OCI-LY7 (cell line): ENCODE data around the gene NAA25. TPM values are rescaled to one million over a fixed set of nuclear protein-coding genes. Genes with fewer than 3 reads are reported as not detected.

ENCODE experiments used
- BruUV-seq: library from RNA; stranded (reverse); fragments of 400-500 nt; replicated peaks from 2 replicates; lab custom pipeline; 2021; lab: Mats Ljungman, UMichigan
- CTCF ChIA-PET: fragments of 300-600 bp; sonication (Branson Sonifier 250); formaldehyde crosslinking; loops from one replicate; lab custom pipeline; 2022; ENCODE audit warnings: antibody characterized with exemption; ENCODE audit not compliant: unreplicated experiment; lab: Charles Lee
- POLR2A ChIA-PET: fragments of 300-600 bp; sonication (Branson Sonifier 250); formaldehyde crosslinking; loops from one replicate; lab custom pipeline; 2022; ENCODE audit warnings: antibody characterized with exemption; lab: Charles Lee
- DNase-seq: peaks from one replicate; pipeline ENCODE4 v3.0.0-alpha.2; 2015; ENCODE audit warnings: low spot score
- H2AFZ ChIP-seq: fragments of 200-600 bp; sonication (generic), shearing (Covaris generic); 2 replicates; pipeline ENCODE4 v1.6.1; 2014; ENCODE audit warnings: mild to moderate bottlenecking, antibody characterized with exemption, low read length, moderate library complexity
- H3K27ac ChIP-seq: fragments of 200-600 bp; sonication (generic); 2 replicates; pipeline ENCODE4 v1.5.1; 2014; ENCODE audit warnings: mixed run types, low read depth, mild to moderate bottlenecking, moderate library complexity, low read length, inconsistent platforms; ENCODE audit not compliant: poor library complexity, severe bottlenecking
- H3K36me3 ChIP-seq: fragments of 200-600 bp; sonication (generic); 2 replicates; pipeline ENCODE4 v1.6.1; 2014; ENCODE audit warnings: mild to moderate bottlenecking, antibody characterized with exemption, low read length, moderate library complexity, mixed read lengths; ENCODE audit not compliant: insufficient read depth
- H3K4me1 ChIP-seq: fragments of 200-600 bp; sonication (generic); 2 replicates; pipeline ENCODE4 v1.5.1; 2014; ENCODE audit warnings: mild to moderate bottlenecking, low read length; ENCODE audit not compliant: insufficient read depth, poor library complexity, severe bottlenecking
- H3K4me2 ChIP-seq: fragments of 200-600 bp; sonication (generic); 2 replicates; pipeline ENCODE4 v1.6.1; 2014; ENCODE audit warnings: mild to moderate bottlenecking, low read length
- H3K4me3 ChIP-seq: fragments of 200-600 bp; sonication (generic); 2 replicates; pipeline ENCODE4 v1.5.1; 2014; ENCODE audit warnings: mild to moderate bottlenecking, low read depth, low read length; ENCODE audit not compliant: poor library complexity, severe bottlenecking
- H3K79me2 ChIP-seq: fragments of 200-600 bp; sonication (generic); 2 replicates; pipeline ENCODE4 v1.6.1; 2016; ENCODE audit warnings: low read depth, mild to moderate bottlenecking, low read length, moderate library complexity, mixed read lengths; ENCODE audit not compliant: insufficient read depth
- H3K9me2 ChIP-seq: fragments of 200-600 bp; sonication (generic); 2 replicates; pipeline ENCODE4 v1.6.1; 2016; ENCODE audit warnings: mild to moderate bottlenecking, low read length, mixed read lengths; ENCODE audit not compliant: insufficient read depth
- H3K9me3 ChIP-seq: fragments of 200-600 bp; sonication (generic); 2 replicates; pipeline ENCODE4 v1.6.1; 2014; ENCODE audit warnings: mild to moderate bottlenecking, mixed run types, low read length, mixed read lengths
- H4K20me1 ChIP-seq: fragments of 200-600 bp; sonication (generic); 2 replicates; pipeline ENCODE4 v1.6.1; 2014; ENCODE audit warnings: mild to moderate bottlenecking, antibody characterized with exemption, low read length, moderate library complexity, mixed read lengths; ENCODE audit not compliant: insufficient read depth
- EZH2phosphoT487 ChIP-seq: fragments of 200-600 bp; sonication (generic); IDR thresholded peaks from 2 replicates; pipeline ENCODE4 v1.6.1; 2018; ENCODE audit warnings: low read depth, borderline replicate concordance, mild to moderate bottlenecking, mixed run types, antibody characterized with exemption, low read length, moderate library complexity, mixed read lengths
- intact Hi-C: fragments of 100-400 bp; cut with micrococcal nuclease; formaldehyde crosslinking; loops from one replicate; pipeline ENCODE4 v1.10.0; 2022; ENCODE audit not compliant: unreplicated experiment
- total RNA-seq, 2 experiments: library from RNA; depleted of rRNA in 1 of 2; stranded (reverse); fragments of >200 nt in 1 of 2; shearing (Covaris generic) in 1 of 2; gene quantifications; 2 replicates each; pipeline ENCODE4 v1.2.3, GENCODE V29; 2014 to 2022
- TF ChIP-seq, protein P1 (sequence below): fragments of 200-600 bp; sonication (generic); conservative IDR thresholded peaks from 2 replicates; pipeline ENCODE4 v1.5.1; 2014; ENCODE audit warnings: mild to moderate bottlenecking, antibody characterized with exemption, low read length, moderate library complexity, mixed read lengths

The NAA25 gene
- total RNA-seq, 2 experiments from 2014 or later, result 27.4 to 50.3 TPM

DNA sequence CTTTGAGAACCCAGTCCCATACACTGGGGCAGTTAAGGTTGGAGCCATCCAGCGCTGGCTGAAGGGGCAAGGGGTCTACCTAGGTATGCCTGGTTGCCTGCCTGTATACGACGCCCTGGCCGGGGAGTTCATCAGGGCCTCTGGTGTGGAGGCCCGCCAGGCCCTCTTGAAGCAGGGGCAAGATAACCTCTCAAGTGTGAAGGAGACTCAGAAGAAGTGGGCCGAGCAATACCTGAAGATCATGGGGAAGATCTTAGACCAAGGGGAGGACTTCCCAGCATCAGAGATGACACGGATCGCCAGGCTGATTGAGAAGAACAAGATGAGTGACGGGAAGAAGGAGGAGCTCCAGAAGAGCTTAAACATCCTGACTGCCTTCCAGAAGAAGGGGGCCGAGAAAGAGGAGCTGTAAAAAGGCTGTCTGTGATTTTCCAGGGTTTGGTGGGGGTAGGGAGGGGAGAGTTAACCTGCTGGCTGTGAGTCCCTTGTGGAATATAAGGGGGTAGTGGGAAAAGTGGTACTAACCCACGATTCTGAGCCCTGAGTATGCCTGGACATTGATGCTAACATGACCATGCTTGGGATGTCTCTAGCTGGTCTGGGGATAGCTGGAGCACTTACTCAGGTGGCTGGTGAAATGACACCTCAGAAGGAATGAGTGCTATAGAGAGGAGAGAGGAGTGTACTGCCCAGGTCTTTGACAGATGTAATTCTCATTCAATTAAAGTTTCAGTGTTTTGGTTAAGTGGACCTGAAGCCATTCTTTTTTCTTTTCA, 86.2 kb downstream of the NAA25 start:
- H3K27ac ChIP-seq, result no peak overlapping the region
- DNase-seq, result no peak
- no peak for TF ChIP-seq EZH2phosphoT487
- TF ChIP-seq, protein P1, sequence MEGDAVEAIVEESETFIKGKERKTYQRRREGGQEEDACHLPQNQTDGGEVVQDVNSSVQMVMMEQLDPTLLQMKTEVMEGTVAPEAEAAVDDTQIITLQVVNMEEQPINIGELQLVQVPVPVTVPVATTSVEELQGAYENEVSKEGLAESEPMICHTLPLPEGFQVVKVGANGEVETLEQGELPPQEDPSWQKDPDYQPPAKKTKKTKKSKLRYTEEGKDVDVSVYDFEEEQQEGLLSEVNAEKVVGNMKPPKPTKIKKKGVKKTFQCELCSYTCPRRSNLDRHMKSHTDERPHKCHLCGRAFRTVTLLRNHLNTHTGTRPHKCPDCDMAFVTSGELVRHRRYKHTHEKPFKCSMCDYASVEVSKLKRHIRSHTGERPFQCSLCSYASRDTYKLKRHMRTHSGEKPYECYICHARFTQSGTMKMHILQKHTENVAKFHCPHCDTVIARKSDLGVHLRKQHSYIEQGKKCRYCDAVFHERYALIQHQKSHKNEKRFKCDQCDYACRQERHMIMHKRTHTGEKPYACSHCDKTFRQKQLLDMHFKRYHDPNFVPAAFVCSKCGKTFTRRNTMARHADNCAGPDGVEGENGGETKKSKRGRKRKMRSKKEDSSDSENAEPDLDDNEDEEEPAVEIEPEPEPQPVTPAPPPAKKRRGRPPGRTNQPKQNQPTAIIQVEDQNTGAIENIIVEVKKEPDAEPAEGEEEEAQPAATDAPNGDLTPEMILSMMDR, result no peak
- peaks cover 21% of the 10 kb centered on the region for H4K20me1 ChIP-seq
- H3K4me3 ChIP-seq, result no peak overlapping the region
- H3K4me2 ChIP-seq, result no peak overlapping the region
- TSS peak; percentile 91 for BruUV-seq
- peaks cover 18% of the 10 kb centered on the region; the same call in 1 of the 2 replicates for H3K79me2 ChIP-seq
- H2AFZ ChIP-seq, result no peak overlapping the region
- H3K36me3 ChIP-seq, result peaks cover 91% of the 10 kb centered on the region
- POLR2A ChIA-PET, result interaction anchor here (0.5 to 2.3 kb wide), 5 partner anchors 9 to 181 kb away, joined by 3 to 10 read pairs (median 4); partner anchors contain the start of genes ERP29 and TMEM116
- CTCF ChIA-PET, result no interaction called here
- H3K9me2 ChIP-seq, result no peaks in the 10 kb centered on the region
- peaks cover 15% of the 10 kb centered on the region for H3K4me1 ChIP-seq
- no peaks in the 10 kb centered on the region for H3K9me3 ChIP-seq
- intact Hi-C loops, result no loop called here

DNA sequence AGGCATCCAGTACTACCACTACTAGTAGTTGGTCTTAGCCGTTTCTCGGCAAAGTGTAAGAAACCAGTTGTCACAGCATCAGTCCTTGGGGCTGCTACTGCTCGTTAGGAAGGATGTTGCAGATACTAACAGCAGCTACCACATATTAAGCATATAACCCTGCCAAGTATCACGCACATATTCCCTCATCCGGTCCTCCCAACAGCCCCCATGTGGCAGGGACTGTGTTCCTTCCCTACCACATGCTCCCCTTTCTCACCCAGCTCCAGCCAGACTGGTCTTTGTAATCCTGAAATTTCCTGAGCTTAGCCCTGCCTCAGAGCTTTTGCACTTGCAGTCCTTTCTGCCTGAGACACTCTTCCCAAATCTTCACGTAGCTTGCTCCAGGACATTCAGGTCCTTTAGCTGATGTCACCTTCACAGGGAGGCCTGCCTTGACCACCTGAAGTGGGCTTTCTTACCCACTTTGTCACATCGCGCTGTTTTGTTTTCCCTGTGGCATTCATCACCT, 87.6 kb downstream of the NAA25 start:
- no peak overlapping the region for H2AFZ ChIP-seq
- no peak overlapping the region for H3K27ac ChIP-seq
- intact Hi-C loops, result no loop called here
- no peaks in the 10 kb centered on the region for H3K9me2 ChIP-seq
- H3K4me3 ChIP-seq, result no peak overlapping the region
- peaks cover 95% of the 10 kb centered on the region for H3K36me3 ChIP-seq
- peaks cover 20% of the 10 kb centered on the region for H4K20me1 ChIP-seq
- ChIA-PET CTCF (interaction anchor here (0.6 kb wide), 1 partner anchor 258 kb away, joined by 3 read pairs; no protein-coding TSS in a partner anchor), POLR2A (interaction anchor here (0.6 to 0.7 kb wide), 4 partner anchors 8 to 1527 kb away, joined by 3 to 4 read pairs (median 3); no protein-coding TSS in a partner anchor)
- H3K4me2 ChIP-seq, result no peak overlapping the region
- TF ChIP-seq, protein P1, result no peak
- TF ChIP-seq EZH2phosphoT487, result no peak
- no peak for DNase-seq
- H3K79me2 ChIP-seq, result peaks cover 32% of the 10 kb centered on the region
- peaks cover 3% of the 10 kb centered on the region; the same call in 1 of the 2 replicates for H3K9me3 ChIP-seq
- BruUV-seq, result no TSS peak
- peaks cover 5% of the 10 kb centered on the region for H3K4me1 ChIP-seq
